GM19240 (cell line): ENCODE data around the gene ETS2.

Source experiments
- DNase-seq: peaks from one replicate; pipeline ENCODE4 v3.0.0; 2011; ENCODE audit warnings: low spot score; ENCODE audit not compliant: insufficient read length

Gene ETS2

GRCh38 chr21:38858026-38858811 is 52.5 kb downstream of the ETS2 start:
- DNase-seq, result no peak

- no peak for DNase-seq
Observed at GRCh38 chr21:38858812-38859205, 53.1 kb downstream of the ETS2 start.

GRCh38 chr21:38859852-38860251 is 54.1 kb downstream of the ETS2 start:
- no peak for DNase-seq

- DNase-seq, result no peak
Observed at GRCh38 chr21:38861056-38861455, 55.3 kb downstream of the ETS2 start.

- no peak for DNase-seq
Observed at GRCh38 chr21:38861989-38862683, 56.4 kb downstream of the ETS2 start.

- DNase-seq, result no peak
Observed at GRCh38 chr21:38863291-38863690, 57.6 kb downstream of the ETS2 start.

GRCh38 chr21:38863843-38864363 is 58.2 kb downstream of the ETS2 start:
- DNase-seq, result no peak

GRCh38 chr21:38864964-38865363 is 59.2 kb downstream of the ETS2 start:
- DNase-seq, result no peak

GRCh38 chr21:38869196-38869595 is 63.5 kb downstream of the ETS2 start:
- DNase-seq, result no peak

GRCh38 chr21:38869946-38870345 is 64.2 kb downstream of the ETS2 start:
- DNase-seq, result no peak
